ACHN (cell line): Measurements from ENCODE around the gene BRIX1.
"Not testable (repeated sequence)": the region's sequence is repeated elsewhere in the genome, so short reads cannot be mapped to it uniquely, and the experiment has no call there.

ENCODE experiments used
- DNase-seq: peaks from one replicate; pipeline ENCODE4 v3.0.0-alpha.2; 2015
- in situ Hi-C: cut with HindIII; loops from 2 replicates; pipeline ENCODE4 v1.10.0; 2017; ENCODE audit warnings: low sequenced_read_pairs, low pct_ligation_motif_present, low pct_unique_long_range_greater_than_20kb

Gene BRIX1

GRCh38 chr5:34941936-34942335 lies 26.4 kb downstream of the BRIX1 start:
- DNase-seq: no peak
- in situ Hi-C loops: no loop called here

- in situ Hi-C loops: no loop called here
- DNase-seq: no peak
Observed at GRCh38 chr5:34944044-34944443, 28.5 kb downstream of the BRIX1 start.

- in situ Hi-C loops: no loop called here
- DNase-seq: no peak
Observed at GRCh38 chr5:34944460-34945047, 29.0 kb downstream of the BRIX1 start.

- in situ Hi-C loops: no loop called here
Observed at GRCh38 chr5:34957321-34957720, 41.8 kb downstream of the BRIX1 start.

GRCh38 chr5:34957857-34958690 lies 42.6 kb downstream of the BRIX1 start:
- in situ Hi-C loops: no loop called here

More at GRCh38 chr5:34957321-34957720, 41.8 kb downstream of the BRIX1 start:
- DNase-seq: no peak

GRCh38 chr5:34959323-34959722 lies 43.8 kb downstream of the BRIX1 start:
- in situ Hi-C loops: no loop called here
- DNase-seq: peak; percentile 48

More at GRCh38 chr5:34957857-34958690, 42.6 kb downstream of the BRIX1 start:
- DNase-seq: peak; percentile 33

GRCh38 chr5:34967540-34967939 lies 52.0 kb downstream of the BRIX1 start:
- in situ Hi-C loops: no loop called here
- DNase-seq: no peak

- in situ Hi-C loops: no loop called here
- DNase-seq: no peak
Observed at GRCh38 chr5:34968258-34968657, 52.7 kb downstream of the BRIX1 start.

- in situ Hi-C loops: no loop called here
- DNase-seq: no peak
Observed at GRCh38 chr5:34970552-34970951, 55.0 kb downstream of the BRIX1 start.

GRCh38 chr5:34971655-34972054 lies 56.1 kb downstream of the BRIX1 start:
- in situ Hi-C loops, DNase-seq: not testable (repeated sequence)
